GM18519 (cell line): ENCODE measurements around the gene SCGB2A2.

ENCODE experiments used
- ATAC-seq: cut with Tn5 transposase; IDR thresholded peaks from one replicate; pipeline ENCODE4 v1.9.1; 2021; ENCODE audit warnings: mild to moderate bottlenecking, moderate library complexity; ENCODE audit not compliant: unreplicated experiment, low FRiP score

Gene SCGB2A2

DNA sequence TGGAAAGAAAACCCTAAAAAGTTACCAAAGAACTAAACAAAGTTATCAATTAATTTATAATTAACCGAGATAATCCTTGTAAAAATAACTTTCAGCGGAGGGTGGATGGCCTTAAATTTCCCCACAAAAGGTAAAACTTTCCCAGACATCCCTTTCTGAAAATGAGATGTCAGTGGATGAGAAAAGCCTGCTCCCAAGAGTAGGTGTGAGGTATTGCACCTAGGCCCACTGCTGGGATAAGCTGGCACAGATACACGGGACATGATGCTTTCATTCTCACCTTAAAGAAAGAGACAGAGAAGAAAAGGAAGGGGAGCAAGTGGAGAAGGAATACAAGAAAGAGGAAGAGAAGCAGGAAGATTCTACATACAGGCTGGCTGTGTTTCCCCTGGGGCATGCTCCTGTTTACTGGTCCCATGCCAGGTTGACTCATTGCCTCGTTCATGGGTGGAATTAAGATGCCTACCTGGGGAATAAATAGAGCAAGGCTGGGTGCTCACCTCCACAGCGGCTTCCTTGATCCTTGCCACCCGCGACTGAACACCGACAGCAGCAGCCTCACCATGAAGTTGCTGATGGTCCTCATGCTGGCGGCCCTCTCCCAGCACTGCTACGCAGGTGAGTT, at the start of gene SCGB2A2:
Gene SCGB2A2 (plus strand): TSS at position 505 of the 625 bp plus-strand sequence. CDS start 59 bp downstream, at position 564.
- no peak for ATAC-seq

DNA sequence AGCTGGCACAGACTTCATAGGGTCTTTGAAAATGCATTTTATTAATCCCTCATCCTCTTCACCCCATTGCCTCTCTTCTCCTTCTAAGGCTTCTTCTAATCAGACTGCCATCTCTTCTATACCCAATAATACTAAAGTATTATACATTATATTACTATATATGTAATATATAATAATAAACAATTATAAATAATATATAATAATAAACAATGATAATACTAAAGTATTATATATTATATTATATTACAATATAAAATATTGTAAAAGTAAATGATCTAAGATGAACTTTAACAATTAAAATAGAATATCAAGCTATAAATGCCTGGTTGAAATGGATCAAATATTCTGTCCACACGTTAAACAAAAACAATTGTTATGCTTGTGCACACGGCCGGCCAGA, 48.5 kb upstream of the SCGB2A2 start:
- ATAC-seq: no peak

DNA sequence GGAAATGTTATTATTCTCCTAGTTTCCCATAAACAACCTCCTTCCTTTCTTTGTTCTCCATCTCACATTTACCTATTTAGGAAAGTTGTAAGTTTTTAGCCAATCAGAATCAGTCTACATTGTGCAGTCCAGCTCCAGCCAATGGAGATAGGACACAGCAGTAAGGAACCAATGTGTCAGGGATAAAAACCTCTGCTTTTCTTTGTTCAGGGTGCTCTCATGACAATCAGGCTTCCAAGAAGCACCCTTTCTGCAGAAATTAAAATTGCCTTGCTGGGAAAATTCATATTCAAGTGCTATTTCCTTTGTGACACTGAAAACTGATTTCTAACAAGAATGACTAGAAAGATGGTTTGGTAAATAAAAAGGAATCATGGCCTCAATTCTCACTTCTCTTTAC, 46.9 kb upstream of the SCGB2A2 start:
- ATAC-seq: no peak

DNA sequence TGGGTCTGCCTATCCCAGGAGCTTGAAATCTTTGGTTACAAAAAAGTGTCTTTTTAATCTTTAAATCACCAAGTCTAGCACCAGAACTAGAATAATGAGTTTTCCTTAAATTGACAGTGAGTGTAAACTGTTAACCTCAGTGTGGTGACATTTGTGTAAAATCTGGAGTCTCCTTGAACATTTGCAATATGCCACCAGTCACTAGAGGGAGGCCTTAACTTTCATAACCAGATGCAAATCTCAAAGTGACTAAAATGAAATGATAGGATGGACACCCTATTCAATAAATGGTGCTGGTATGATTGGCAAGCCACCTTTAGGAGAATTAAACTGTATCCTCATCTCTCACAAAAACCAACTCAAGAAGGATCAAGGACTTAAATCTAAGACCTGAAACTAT, 36.2 kb upstream of the SCGB2A2 start:
- no peak for ATAC-seq

DNA sequence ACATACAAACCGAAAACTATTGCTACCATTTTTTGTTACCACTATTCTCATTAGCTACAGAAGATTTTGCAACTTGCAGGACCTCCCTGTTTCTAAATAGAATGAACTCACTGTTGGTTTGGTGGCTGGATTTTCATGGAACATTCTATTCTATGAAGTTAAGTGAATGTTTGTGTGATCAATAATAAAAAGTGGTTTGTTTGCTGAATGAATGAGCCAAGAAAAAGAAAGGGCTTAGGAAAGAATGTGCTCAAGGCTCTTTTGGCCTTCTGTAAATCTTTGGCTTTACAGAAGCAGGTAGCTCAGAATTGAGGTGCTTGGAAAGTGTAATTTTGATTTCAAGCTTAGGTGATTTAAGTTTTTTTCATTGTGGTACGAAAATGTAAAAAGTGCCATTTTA, 33.8 kb upstream of the SCGB2A2 start:
- ATAC-seq: no peak

DNA sequence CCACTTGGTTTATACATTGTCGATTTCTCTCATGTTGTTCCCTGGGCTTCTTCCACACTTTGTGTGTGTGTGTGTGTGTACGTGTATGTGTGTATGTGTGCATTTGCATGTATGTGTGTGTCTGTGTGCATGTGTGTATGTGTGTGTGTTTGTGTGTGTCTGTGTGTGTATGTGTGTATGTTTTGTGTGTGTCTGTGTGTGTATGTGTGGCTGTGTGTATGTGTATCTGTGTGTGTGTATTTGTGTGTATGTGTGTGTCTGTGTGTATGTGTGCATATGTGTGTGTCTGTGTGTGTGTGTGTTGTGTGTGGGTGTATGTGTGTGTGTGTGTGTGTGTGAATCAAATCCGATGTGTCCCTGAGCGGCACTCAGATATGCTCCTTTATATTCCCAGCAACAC, 32.5 kb upstream of the SCGB2A2 start:
- no peak for ATAC-seq

DNA sequence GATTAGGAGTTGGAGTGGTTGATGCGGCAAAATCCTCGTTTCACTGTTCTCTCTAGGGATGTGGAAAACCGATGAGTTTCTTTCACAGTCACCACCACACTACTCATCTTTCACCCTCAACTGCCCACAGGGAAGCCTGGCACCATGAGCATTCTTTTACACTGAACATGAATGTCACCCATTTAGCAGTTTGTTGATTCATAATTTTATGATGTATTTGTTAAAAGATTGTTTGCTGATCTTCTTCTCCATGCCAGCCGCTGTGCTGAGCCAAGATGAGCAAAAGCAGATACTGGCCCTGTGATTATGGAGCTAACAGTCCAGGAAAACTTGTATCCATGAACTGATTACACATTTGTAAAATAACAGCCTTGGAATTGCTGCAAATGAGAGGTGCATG, 31.8 kb upstream of the SCGB2A2 start:
- no peak for ATAC-seq

DNA sequence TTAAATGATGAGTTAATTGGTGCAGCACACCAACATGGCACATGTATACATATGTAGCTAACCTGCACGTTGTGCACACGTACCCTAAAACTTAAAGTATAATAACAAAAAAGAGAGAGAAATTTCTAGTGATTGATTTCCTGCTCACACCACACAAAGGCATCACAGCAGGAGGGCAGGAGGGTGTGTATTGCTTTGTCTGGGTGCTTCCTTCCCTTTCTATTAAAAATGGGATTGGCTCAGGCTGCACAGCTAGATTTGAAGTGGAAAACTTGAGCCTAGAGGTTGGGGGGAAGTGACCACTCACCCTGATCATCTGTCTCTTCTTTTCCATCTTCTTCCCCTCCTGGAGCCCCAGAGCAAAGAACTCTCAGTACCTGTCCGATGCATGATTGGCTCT, 28.9 kb upstream of the SCGB2A2 start:
- ATAC-seq: no peak

DNA sequence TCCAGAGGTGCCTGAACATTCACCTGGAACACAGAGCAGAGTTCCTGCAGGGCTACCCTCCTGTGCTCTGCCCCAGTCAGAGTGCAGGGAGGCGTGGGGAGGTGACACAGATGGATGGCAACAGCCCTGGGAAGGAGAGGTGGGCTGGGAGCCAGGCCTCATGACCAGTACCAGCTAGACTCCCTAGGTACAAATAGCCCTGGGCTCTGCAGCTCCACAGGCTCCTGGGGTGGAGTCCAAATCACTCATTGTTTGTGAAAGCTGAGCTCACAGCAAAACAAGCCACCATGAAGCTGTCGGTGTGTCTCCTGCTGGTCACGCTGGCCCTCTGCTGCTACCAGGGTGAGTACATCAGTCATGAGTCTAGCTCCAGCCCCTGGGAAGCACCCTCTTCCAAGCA, 27.9 kb upstream of the SCGB2A2 start, which contains the start of gene SCGB1D2:
Gene SCGB1D2 (plus strand): TSS at position 219 of the 400 bp plus-strand sequence. CDS start 69 bp downstream, at position 288.
- ATAC-seq: no peak

DNA sequence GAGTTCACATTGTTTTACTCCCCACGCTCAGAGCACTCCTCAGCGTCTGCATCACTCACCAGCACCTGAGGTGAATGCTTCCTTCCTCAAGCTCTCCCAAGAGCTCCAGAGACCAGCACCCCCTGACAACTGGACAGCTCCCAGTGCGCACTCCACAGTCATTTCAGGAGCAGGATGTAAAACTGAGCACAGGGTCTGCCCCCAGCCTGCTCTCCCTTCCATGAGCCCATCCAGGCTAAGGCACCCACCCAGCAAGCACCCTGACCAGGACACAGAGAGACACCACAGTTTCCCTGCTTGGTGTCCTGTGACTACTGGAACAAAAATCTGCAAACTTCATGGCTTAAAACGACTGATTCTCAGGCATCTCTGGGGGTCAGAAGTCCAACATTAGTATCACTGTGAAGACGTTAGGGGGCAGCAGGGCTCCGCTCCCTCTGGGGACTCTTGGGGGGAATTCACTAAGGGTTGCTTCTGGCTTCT, 24.6 kb upstream of the SCGB2A2 start:
- no peak for ATAC-seq

DNA sequence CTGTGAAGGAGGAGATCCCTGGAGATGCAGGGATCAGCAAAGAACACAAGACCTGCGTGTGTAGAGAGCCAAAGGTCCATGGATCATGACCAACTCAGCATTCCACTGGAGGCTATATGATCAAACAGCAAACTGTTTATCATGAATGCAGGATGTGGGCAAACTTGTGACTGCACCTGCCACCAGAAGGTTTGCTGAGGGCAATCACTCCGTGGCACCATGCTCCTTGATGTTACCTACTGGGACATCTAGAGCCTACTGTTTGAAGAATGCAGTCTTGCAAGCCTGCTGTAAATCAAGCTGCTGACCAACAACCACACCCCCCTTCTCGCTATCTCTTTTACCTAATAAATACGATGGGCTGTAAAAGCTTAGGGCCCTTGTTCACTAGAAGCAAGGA, 18.3 kb upstream of the SCGB2A2 start:
- no peak for ATAC-seq

DNA sequence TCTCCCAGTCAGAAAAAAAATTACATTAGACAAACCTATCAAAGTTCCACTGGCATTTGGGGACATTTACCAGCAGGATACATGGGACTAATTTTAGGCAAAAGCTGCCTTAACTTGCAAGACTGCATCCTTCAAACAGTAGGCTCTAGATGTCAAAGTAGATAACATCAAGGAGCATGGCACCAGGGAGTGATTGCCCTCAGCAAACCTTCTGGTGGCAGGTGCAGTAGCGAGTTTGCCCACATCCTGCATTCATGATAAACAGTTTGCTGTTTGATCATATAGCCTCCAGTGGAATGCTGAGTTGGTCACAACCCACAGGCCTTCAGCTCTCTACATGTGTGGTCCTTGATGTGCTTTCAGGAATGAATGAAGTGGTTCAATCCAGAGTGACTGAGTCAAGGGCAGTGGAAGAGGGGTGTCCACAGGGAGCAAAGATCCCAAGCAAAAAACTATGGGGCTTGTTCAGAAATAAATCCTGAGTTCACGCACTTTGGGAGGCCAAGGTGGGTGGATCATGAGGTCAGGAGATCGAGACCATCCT, 15.9 kb upstream of the SCGB2A2 start:
- no peak for ATAC-seq

DNA sequence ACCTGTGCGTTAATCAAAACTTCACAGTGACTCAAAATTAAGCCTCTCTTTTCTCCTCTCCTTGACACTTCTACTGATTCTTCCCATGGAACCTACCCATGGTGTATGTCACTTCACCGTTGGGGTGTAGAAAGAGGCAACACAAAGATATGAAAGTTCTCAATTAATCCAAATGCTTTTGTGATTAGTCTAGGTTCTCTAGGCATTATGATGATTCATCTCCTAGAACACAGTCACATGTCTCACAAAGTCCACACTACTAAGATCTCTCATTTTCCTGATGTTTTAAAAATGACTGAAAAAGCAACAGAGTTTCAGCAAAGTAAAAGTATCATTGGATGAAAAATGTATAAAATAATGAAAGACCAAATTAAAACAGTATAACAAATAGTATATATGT, 13.7 kb upstream of the SCGB2A2 start:
- no peak for ATAC-seq

DNA sequence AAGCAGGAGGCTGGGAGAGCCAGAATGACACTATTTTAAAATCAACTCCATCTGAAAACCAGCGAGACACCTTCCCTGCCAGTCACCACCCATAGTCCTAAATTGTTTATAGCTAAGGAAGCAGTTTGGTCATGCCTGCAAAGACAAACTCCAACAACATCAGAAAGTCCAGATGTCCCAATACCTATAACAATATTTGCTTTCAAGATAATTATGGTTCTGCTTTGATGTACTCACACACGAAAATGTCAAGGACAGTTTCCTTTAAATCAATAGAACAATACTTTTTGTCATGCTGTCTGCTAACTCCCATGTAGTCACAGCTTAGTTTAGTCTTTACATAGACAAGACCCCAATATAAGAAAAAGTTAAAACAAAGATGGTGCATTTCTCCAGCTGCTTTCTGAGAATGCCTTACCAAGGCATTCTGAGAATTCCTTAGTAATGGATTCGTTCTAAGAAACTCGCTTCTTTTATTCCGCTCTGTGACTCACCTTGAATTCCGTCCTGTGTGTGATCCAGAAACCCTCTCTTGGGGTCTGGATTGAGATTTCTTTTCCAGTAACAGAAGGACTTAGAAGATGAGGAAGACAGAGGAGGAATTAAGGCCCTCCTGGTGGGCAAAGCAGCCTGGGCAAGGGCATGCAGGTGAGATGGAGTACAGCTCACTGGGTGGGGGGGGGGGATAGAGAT, 9.6 kb upstream of the SCGB2A2 start:
- no peak for ATAC-seq

DNA sequence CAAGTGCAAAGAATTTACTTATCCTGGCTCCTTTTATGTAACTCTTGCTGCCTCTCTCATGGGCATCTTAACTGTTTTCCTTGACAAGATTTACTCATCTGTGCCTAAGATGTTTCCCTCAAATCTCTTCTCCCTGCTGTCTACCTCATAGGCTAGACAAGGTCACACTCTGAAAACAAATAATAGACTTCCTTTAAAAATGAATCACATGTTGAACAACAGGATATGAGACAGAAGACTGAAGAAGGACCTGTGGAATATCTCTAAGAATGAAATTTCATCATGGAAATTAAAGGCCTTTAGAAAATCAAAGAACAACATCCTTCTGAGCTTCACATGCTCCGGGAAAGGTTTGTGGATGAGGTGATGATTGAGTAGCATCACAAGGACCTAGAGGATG, 6.0 kb upstream of the SCGB2A2 start:
- ATAC-seq: no peak

DNA sequence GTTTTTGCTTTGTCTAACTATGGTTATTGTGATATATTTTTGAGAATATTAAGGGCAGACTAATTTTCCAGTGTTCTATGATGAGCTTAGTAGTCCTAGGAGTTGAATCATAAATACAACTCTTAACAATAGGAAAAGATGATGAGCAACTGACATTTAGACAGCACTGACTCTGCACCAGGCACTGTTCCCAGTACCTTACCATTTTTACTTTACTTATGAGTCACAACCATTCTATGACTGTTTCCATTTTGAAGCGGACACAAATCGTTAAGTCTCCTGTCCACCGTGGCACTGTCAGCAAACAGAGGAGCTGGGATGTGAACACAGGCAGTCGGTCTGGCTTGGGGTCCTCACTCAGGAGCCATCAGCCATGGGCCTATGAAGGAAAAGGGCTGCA, 3.4 kb upstream of the SCGB2A2 start:
- no peak for ATAC-seq

DNA sequence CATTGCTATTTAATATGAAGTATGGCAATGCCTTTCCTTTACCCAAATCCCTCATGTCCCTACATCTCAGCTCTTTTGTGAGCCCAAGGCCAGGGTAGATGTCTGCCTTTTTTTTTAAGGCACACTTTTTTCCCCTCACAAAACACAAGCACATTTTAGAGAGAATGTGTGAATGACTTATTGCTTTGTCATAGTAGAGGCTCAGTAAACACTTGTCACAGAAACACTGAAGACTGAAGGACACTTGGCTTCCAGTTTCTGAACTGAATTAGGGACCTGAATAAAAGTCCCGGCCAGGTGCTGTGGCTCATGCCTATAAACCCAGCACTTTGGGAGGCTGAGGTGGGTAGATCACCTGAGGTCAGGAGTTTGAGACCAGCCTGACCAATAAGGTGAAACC, 2.9 kb upstream of the SCGB2A2 start:
- no peak for ATAC-seq

DNA sequence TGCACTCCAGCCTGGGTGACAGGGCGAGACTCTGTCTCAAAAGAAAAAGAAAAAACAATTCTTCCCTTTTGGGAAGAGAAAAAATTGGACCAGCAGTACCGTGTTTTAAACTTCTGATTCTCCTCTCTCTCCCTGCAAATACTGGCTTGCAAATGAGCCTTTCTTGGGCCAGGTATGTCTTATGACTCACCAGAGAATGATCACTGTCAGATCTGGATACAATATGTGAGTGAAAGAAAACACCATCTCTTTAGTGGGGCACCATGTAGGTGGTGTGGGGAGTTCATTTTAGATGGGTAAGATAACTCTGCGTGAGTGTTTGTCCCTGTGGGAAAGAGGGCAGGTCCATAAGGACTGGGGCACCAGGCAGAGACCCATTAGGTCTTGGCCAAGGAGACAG, 2.4 kb upstream of the SCGB2A2 start:
- no peak for ATAC-seq

DNA sequence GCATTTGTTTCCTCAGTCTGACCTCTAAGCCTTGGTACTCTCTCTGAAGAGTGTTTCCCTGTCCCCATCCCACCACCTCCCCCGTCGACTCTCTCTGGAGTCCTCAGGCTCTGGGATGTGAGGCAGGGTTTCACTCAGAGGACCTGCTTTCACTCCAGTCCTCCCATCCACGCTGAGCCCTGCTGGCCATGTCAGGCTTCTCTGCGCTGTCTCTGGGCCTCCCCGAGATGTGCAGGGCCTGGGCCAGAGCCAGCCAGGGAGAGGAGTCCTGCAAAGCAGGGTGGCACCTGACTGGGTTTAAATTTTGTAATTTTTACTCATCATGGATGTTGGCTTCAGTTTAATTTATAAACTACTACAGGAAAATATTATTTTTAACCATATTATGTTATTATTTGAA, 3.3 kb downstream of the SCGB2A2 start:
- no peak for ATAC-seq

DNA sequence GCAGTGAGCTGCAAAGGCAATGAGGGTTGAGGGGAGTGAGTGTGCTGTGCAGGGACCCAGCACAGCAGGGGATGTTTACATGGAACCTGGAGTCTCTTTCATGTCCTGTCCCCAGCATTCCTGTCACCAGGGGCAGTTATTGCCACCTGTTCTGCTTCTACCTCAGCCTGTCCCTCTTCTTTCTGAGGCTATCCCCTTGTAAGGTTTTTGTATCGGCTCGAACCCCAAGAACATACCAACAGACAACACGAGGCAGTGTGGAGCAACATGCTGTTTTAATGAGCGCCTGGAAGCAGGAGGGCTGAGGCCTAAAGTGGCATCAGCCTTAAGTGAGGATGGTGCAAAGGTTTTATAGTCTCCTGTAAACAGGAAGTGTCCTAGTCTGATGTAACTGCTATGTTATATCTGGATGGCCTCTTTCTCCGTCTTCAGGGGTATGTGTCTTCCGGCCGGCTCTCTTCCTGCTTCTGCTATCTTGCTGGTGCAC, 3.9 kb downstream of the SCGB2A2 start:
- no peak for ATAC-seq

DNA sequence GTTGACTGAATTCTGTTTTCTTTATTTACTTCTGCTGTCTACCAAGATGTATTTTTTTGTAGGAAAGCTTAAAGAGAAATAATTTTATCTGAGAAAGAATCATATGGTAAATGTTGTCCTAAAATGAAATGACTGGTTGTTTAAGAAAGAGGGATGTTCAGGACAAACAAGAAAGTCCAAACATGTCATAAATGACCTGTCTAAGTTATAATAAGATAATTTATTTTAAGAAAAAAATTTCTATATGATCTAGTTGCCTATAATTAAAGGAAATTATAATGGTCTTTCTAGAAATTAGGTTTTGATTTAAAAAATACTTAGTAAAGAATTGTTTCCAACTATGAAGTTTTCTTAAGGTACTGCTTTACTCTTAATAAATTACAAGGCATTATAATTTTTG, 10.5 kb downstream of the SCGB2A2 start:
- no peak for ATAC-seq

DNA sequence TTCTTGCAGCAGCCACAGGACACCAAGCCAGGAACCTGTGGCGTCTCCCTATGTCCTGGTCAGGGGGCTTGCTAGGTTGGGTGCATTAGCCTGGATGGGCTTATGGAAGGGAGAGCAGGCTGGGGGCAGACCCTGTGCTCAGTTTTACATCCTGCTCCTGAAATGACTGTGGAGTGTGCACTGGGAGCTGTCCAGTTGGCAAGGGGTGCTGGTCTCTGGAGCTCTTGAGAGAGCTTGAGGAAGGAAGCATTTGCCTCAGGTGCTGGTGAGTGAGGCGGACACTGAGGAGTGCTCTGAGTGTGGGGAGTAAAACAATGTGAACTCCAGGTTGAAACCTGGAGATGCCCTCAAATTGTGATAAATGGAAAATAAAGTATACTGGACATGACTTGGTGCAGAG, 25.5 kb downstream of the SCGB2A2 start:
- no peak for ATAC-seq
